SH-SY5Y (cell line): ENCODE results near the gene B3GALT6.

Experiments used
- GATA2 ChIP-seq: IDR thresholded peaks from 2 replicates; pipeline ENCODE4 v1.6.1; 2011; ENCODE audit warnings: mild to moderate bottlenecking, low read depth, low read length
- GATA3 ChIP-seq: IDR thresholded peaks from 2 replicates; pipeline ENCODE4 v1.6.1; 2011; ENCODE audit warnings: low read depth, mild to moderate bottlenecking, low read length, moderate library complexity

DNA sequence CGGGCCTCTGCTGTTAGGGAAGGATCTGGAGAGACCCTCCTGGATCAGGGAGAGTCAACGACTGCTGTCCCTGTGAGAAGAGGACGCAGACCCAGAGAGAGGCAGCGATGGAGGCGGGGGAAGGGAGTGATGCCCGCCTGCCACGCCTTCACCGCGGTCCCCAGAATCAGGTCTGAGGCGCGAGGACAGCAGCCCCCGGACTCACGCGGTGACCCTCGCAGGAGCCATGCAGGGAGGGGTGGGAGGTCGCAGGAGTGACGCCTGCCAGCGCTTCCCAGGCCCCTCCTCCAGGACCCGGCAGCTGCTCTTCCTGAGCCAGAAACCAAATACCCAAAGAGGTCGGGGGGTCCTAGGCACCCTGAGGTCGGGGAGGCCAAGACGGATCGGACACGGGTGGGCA lies 11.8 kb upstream of the B3GALT6 start:
- TF ChIP-seq GATA2 (no peak), GATA3 (no peak)
